ENCODE data around the gene LRBA. TPM values are rescaled to one million over a fixed set of nuclear protein-coding genes. Genes with fewer than 3 reads are reported as not detected.
"Not testable (repeated sequence)": the region's sequence is repeated elsewhere in the genome, so short reads cannot be mapped to it uniquely, and the experiment has no call there.

The LRBA gene
- total and polyA plus RNA-seq, 8 donors, result 43.3 to 62.5 (median 52.3) TPM

- no peak overlapping the region for H3K4me3 ChIP-seq
- peak; percentile 88 for ATAC-seq
- no peaks in the 10 kb centered on the region for H3K27me3 ChIP-seq
- H3K27ac ChIP-seq, result no peak overlapping the region
- peak in 1 of 4 donors; percentile 44 for DNase-seq
- no peaks in the 10 kb centered on the region for H3K36me3 ChIP-seq
- H3K9me3 ChIP-seq, result peaks cover 0 to 10% of the 10 kb centered on the region in 2 donors
- H3K4me1 ChIP-seq, result peaks cover 0 to 4% of the 10 kb centered on the region in 2 donors
- intact Hi-C loops (cut with DNase I), result no loop called here
- TF ChIP-seq, protein P1, sequence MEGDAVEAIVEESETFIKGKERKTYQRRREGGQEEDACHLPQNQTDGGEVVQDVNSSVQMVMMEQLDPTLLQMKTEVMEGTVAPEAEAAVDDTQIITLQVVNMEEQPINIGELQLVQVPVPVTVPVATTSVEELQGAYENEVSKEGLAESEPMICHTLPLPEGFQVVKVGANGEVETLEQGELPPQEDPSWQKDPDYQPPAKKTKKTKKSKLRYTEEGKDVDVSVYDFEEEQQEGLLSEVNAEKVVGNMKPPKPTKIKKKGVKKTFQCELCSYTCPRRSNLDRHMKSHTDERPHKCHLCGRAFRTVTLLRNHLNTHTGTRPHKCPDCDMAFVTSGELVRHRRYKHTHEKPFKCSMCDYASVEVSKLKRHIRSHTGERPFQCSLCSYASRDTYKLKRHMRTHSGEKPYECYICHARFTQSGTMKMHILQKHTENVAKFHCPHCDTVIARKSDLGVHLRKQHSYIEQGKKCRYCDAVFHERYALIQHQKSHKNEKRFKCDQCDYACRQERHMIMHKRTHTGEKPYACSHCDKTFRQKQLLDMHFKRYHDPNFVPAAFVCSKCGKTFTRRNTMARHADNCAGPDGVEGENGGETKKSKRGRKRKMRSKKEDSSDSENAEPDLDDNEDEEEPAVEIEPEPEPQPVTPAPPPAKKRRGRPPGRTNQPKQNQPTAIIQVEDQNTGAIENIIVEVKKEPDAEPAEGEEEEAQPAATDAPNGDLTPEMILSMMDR (IDR thresholded peaks at IDR 0.05), result peak; percentile 20 to 36
Observed at GRCh38 chr4:150960818-150961217, 54.3 kb downstream of the LRBA start.

- ATAC-seq, result peak; percentile 87
- H3K4me3 ChIP-seq, result no peak overlapping the region
- H3K27ac ChIP-seq, result no peak overlapping the region
- TF ChIP-seq, protein P1 (IDR thresholded peaks at IDR 0.05), result peak; percentile 42 to 57
- H3K4me1 ChIP-seq, result peaks cover 0 to 4% of the 10 kb centered on the region in 2 donors
- no peaks in the 10 kb centered on the region for H3K27me3 ChIP-seq
- intact Hi-C loops (cut with DNase I), result no loop called here
- peaks cover 0 to 10% of the 10 kb centered on the region in 2 donors for H3K9me3 ChIP-seq
- DNase-seq, result no peak
- no peaks in the 10 kb centered on the region for H3K36me3 ChIP-seq
Observed at GRCh38 chr4:150960079-150960478, 55.0 kb downstream of the LRBA start.

DNA sequence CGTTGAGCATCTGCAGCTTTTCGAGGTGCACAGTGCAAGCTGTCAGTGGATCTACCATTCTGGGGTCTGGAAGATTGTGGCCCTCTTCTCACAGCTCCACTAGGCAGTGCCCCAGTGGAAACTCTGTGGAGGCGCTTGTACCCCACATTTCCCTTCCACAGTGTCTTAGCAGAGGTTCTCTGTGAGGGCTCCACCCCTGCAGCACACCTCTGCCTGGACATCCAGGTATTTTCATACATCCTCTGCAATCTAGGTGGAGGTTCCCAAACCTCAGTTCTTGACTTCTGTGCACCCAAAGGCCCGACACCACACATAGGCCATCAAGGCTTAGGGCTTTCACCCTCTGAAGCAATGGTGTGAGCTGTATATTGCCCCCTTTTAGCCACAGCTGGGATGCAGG is 57.1 kb downstream of the LRBA start:
- H3K4me1 ChIP-seq; H3K27me3 ChIP-seq; ATAC-seq; DNase-seq; H3K27ac ChIP-seq; H3K36me3 ChIP-seq; intact Hi-C loops (cut with DNase I); H3K4me3 ChIP-seq: not testable (repeated sequence)
- peaks cover 0 to 10% of the 10 kb centered on the region in 2 donors for H3K9me3 ChIP-seq

GRCh38 chr4:150957095-150957494 is 58.0 kb downstream of the LRBA start:
- intact Hi-C loops (cut with DNase I); H3K36me3 ChIP-seq; DNase-seq; H3K27me3 ChIP-seq; H3K4me1 ChIP-seq; H3K27ac ChIP-seq; H3K4me3 ChIP-seq; ATAC-seq: not testable (repeated sequence)
- peaks cover 0 to 10% of the 10 kb centered on the region in 2 donors for H3K9me3 ChIP-seq

DNA sequence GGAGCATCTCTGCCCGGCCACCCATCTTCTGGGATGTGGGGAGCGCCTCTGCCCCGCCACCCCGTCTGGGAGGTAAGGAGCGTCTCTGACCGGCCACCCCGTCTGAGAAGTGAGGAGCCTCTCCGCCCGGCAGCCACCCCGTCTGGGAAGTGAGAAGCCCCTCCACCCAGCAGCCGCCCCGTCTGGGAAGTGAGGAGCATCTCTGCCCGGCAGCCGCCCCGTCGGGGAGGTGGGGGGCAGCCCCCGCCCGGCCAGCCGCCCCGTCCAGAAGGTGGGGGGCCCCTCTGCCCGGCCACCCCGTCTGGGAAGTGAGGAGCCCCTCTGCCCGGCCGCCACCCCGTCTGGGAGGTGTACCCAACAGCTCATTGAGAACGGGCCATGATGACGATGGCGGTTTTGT is 61.2 kb downstream of the LRBA start:
- ATAC-seq; intact Hi-C loops (cut with DNase I): not testable (repeated sequence)
- peak in 1 of 4 donors; percentile 49 for DNase-seq

DNA sequence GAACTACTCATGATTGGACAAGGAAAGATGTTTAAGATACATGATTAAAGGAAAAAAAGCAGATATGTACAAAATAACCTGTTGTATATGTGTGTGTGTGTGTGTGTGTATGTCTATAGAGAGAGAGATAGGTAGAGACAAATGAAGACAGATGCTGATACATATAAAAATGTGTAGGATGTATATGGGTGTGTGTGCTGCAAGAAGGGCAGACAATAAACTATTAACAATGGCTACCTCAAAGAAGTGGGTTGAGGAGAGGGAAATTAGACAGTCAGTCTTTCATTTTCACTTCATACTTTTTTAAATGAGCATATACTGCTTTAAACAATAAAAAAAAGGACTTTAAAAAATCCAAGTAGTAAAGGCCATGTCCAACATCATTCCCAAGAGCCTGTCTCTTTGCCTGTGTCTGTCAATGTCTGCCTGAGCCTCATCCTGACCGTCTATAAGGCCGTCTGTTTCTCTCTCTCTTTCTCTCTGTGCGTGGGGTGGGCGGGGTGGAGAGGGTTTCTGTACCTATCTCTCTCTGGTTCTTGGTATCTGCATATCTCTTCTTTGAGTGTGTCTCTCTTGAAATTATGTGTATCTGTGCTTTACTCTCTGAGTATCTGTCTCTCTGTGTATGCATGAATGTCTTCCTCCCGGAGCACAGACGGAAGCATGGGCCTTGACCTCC is 62.8 kb downstream of the LRBA start:
- ATAC-seq, result no peak
- no peak overlapping the region for H3K4me3 ChIP-seq
- no peaks in the 10 kb centered on the region for H3K27me3 ChIP-seq
- intact Hi-C loops (cut with DNase I), result no loop called here
- no peak overlapping the region for H3K27ac ChIP-seq
- DNase-seq, result no peak
- H3K36me3 ChIP-seq, result no peaks in the 10 kb centered on the region
- no peaks in the 10 kb centered on the region for H3K9me3 ChIP-seq
- H3K4me1 ChIP-seq, result peaks cover 0 to 8% of the 10 kb centered on the region in 2 donors
- TF ChIP-seq, protein P1 (IDR thresholded peaks at IDR 0.05), result no peak

More for the DNA sequence above, 61.2 kb downstream of the LRBA start:
- not testable (repeated sequence) for H3K36me3 ChIP-seq, H3K27me3 ChIP-seq, H3K4me3 ChIP-seq, H3K27ac ChIP-seq, H3K4me1 ChIP-seq
- H3K9me3 ChIP-seq, result peaks cover 0 to 10% of the 10 kb centered on the region in 2 donors
